ENCODE data around the gene VAPA.

GRCh38 chr18:9915291-9916076 lies 1.7 kb downstream of the VAPA start:
- no peak for TF ChIP-seq CTCF (IDR thresholded peaks at IDR 0.05)
- TF ChIP-seq POLR2A (IDR thresholded peaks at IDR 0.05) = no peak
